CD4-positive, alpha-beta T cell treated with Interleukin-2 at 100 ng/mL for 4 hours (primary cell): ENCODE data around the gene FKRP.
"Not testable (repeated sequence)": the region's sequence is repeated elsewhere in the genome, so short reads cannot be mapped to it uniquely, and the experiment has no call there.

Experiments used
- DNase-seq: peaks from one replicate; pipeline ENCODE4 v3.0.0-alpha.2; 2020; ENCODE audit warnings: low spot score

FKRP gene, protein sequence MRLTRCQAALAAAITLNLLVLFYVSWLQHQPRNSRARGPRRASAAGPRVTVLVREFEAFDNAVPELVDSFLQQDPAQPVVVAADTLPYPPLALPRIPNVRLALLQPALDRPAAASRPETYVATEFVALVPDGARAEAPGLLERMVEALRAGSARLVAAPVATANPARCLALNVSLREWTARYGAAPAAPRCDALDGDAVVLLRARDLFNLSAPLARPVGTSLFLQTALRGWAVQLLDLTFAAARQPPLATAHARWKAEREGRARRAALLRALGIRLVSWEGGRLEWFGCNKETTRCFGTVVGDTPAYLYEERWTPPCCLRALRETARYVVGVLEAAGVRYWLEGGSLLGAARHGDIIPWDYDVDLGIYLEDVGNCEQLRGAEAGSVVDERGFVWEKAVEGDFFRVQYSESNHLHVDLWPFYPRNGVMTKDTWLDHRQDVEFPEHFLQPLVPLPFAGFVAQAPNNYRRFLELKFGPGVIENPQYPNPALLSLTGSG

DNA sequence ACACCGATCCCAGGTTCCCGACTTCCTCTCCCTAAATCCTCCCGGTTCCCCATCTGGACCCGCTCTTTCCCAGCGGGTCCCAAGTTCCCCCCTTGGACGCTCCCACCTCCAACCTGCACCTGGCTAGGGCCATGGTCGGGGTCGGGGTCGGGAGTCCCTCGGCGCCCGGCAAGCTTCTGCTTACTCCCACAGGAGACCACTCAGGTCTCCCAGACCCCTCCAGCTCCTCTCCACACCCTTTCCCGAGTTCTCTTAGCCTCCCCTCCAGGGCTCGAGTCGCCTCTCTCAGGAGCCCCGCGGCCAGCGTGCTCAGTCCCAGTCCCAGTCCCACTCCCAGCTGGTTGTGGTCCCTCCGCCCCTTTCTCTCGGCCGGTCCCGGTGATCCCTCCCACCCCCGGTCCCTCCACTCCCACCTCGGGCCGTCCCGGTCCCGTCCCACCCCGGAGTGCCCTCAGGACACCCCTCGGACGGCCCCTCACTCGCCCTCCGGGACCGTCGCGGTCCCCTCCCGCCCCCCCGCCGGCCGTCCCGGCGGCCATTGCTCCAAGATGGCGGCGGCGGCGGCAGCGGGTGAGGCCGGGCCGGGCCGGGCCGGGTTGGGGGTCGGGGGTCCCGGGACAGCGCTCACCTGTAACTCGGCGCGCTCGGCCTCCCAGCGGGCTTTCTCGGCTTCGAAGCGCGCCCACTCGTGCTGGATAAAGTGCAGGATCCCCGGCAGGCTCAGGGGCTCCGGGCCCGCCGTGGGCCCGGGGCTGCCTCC is at the start of gene FKRP:
Gene FKRP (plus strand): TSS at position 537 of the 760 bp plus-strand sequence. CDS start 9,394 bp downstream, outside the sequence.
- DNase-seq: no peak

DNA sequence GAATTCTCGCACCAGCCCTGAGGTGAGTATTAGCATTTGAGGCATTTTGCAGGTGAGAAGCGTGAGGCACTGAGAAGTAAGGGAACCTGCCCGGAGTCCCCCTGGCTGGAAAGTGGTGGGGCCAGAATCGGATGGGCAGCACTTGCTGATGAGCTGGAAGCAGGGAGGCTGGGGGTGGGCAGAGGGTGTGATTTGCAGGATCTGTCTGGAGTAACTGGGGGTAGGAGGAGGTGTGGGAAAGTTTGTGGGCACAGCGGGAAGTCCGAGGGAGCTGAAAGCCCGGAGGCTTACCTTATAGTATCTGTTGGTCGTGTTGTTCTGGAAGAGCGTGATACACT is 49.0 kb upstream of the FKRP start:
- no peak for DNase-seq

DNA sequence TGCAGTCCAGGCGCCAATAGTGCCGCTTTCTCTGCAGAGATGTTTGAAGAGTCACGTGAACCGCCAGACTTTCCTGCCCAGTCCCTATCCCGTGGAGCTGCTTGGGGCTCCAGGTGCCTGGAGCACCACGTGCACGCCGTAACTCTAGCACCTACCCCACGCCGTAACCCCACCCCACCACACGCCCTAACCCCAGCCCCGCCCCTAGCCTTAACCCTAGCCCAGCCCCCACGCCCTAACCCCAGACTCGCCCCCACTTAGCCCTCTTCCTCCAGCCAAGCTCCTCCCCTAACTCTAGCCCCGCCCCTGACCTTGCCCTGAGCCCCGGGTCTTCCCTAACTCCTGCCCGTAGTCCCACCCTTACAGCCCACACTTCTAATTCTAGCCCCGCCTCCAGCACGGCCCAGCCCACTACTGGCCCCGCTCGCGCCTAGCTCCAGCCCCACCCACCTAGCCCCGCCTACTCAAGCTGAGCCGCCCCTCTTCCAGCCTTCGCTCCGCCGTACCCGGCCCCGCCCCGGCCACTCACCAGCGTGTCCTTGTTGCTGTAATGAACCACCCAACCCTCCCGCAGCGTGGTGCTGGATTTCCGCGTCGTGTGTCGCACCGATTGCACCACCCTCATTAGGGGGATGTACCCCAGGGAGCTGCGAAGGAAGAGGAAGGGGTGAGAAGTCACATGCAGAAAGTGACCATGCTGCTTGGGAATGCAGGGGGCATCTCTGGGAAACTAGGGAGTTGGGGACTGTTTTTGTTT is 48.5 kb upstream of the FKRP start:
- DNase-seq: no peak

DNA sequence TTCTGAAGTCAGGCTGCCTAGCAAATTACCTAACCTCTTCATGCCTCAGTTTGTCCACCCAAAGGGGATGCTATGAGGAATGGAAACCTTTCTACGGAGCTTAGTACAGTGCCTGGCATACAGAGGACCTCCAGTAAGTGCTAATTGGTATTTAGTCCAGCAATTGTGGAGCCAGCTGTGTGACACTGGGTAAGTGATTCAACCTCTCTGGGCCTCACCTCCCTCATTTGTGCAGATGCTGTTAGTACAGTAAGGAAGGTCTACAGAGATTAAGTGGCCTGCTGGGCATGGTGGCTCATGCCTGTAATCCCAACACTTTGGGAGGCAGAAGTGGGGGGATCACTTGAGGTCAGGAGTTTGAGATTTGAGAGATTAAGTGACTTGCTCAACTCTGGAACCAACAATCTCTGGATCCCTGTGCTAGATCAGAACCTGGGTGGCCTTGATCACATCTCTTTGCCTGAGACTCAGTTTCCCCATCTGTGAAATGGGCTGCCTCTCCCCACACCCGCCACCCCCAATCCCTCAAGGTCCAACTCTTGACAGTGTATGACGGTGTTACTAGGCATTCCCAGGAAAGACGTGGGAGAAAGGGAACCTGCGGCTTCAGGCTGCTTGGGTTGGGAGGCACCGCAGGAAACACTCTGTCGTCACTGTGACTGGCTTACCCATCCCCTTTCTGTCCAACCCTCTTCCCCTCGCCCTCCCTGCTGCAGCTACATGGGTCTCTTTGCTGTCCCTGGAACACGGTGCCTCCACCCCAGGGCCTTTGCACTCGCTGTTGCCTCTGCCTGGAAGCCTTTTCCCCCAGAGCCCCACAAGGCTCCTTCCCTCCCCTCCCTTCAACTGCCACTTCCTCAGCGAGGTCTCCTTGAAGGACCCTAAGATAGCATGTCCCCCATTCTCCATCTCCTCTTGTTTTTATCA is 47.2 kb upstream of the FKRP start:
- DNase-seq: no peak

DNA sequence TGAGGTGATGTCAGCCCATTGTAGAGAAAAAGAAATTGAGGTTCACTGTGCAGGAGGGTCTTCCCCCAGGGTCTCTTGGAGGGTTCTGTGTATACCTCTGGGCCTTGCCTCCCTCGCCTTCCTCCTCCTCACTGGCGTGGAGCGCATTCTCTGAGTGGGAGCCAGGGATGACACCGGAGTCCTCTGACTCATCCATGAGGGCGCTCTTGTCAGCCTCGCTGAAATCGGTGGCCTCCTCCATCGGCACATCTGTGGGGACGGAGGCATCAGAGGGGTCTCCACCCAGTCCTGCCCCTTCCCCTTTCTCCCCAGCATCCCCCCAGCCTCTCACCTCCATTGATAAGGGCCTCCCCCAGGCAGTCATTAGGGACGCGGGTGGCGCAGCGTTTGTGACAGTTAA is 45.2 kb upstream of the FKRP start:
- DNase-seq: no peak

DNA sequence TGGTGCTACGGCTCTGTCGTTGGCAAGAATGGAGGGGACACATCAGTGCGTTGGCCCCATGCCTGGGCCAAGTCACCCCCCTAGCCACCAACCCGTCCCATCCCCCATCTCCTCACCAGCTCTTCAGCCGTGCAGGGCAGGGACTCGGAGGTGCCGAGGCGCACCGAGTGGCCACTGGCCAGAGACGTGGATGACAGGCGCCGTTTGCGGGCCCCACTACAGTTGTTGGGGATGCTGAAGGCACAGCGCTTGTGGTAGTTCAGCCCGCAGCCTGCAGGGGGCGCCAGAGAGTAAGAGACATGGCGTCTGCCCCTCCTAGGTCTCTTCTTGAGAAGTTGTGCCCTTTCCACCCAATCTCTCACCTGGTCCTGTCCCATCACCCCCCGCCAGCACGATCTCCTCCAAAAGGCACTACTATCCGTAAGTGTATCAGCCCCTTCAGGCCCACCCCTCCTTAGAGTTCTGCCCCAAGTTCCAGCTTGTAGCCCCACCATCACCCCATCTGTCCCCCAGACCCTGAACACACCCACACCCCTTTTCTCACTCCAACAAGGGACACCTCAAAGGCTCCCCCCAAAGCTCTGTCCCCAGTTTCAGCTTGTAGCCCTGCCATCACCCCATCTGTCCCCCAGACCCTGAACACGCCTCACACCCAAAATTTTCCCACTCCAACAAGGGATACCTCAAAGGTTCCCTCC is 41.3 kb upstream of the FKRP start:
- DNase-seq: peak; percentile 85

DNA sequence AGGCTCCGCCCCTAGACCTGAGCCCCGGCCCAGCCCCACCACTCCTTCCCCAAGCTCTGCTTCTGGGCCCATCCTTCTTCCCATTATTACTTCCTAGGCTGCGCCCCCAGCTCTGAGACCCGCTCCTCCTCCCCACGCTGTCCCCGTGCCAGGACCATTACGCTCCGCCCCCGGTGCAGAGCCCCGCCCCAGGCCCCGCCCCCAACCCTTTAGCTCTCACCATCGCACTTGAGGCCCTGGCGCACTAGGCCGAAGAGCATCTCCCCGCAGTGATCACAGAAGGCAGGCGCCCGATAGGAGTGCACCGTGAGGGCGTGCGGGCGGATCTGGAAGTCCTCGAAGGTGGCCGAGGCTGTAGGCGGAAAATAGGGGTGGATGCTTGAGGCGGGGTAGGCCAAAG is 35.2 kb upstream of the FKRP start:
- no peak for DNase-seq

DNA sequence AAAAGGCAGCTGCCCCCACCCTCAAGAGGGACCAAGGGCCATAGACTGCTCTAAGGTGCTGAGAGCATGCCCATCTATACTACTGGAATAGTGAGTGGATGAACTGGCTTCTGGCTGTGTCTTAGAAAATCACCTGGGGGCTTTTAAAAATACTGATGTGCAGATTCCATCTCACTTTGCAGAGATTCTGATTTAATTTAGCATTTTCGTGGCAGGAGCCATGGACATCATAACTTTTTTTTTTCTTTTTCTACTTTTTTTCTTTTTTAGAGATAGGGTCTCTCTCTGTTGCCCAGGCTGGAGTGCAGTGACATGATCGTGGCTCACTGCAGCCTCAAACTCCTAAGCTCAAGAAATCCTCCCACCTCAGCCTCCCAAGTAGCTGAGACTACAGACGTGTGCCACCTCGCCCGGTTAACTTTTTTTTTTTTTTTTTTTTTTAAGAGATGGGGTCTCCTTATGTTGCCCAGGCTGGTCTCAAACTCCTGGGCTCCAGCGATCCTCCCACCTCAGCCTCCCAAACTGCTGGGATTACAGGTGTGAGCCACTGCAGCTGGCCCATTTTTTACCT is 33.0 kb upstream of the FKRP start:
- DNase-seq: not testable (repeated sequence)

DNA sequence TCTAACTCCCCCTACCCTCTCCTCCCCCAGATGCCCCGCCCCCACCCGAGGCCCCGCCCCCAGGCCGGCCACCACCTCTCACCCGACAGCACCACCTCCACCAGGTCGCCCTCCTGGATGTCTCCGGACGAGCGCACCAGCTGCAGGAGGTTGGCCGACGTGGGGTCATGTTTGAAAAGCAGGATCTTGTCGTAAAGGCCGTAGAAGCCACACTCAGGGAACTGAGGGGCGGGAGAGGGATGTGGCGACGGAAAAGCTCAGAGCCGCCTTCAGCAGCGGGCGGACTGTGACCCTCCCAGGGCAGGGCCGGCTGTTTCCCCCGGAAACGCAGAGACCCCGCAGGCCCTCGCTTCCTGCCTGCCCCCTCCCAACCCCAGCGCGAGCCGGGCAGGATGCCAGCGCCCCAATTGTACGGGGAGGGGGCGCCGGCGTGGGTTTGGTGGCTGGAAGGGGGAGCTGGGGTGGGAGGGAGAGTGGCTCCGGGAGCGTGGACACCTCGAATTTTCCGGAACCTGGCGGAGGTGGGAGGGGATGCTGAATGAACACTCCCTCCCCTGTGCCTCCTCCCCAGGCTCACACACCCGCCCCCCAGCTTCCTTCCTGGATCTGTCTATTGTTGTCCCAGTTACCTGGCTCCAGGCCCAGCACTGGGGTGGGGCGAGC is 31.9 kb upstream of the FKRP start:
- peak; percentile 73 for DNase-seq

DNA sequence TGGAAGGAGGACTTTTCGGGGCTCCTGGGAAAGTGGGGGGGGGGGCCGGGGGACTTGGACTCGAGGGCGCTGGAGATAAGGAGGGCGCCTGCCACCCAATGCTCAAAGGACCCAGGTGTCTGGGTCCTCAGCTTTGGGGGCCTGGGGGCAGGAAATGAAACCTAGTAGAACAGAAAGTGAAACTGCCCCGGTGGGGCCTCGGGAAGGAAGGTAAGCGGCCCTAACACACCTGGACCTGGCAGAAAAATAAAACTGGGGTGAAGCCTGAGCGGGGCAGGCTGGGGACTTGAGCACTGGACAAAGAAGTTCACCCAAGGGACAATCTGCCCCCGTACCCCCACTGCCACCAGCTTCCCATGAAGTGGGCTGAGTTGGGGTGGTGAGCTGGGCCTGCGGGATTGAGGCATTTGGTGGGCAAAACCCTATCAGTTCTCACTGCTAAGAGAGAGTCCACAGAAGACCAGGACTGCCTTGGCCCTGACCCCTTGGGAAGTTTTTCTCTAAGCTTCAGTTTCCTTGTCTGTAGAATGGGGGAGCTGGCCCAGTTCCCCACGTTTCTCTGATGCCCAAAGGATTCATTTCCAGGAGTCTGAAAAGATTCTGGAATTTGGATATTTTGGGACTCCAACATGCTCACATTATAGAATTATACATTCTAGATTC is 31.3 kb upstream of the FKRP start:
- DNase-seq: peak; percentile 70

DNA sequence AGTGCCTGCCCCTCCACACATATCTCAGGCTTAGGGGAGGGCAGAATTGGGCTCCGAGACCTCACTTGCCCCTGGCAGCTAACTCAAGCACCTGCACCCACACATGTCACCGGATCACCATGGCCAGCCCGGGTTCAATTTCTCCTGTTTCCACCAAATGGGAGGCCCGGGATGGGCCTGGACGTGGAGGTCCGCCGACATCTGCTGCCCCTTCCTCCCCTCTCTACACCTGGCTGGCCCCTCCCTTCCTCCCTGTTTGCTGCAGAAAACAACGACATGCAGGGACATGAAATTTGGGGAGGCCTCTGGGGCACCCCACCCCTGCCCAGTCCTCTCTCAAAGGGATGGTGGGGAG is 30.3 kb upstream of the FKRP start:
- DNase-seq: no peak

DNA sequence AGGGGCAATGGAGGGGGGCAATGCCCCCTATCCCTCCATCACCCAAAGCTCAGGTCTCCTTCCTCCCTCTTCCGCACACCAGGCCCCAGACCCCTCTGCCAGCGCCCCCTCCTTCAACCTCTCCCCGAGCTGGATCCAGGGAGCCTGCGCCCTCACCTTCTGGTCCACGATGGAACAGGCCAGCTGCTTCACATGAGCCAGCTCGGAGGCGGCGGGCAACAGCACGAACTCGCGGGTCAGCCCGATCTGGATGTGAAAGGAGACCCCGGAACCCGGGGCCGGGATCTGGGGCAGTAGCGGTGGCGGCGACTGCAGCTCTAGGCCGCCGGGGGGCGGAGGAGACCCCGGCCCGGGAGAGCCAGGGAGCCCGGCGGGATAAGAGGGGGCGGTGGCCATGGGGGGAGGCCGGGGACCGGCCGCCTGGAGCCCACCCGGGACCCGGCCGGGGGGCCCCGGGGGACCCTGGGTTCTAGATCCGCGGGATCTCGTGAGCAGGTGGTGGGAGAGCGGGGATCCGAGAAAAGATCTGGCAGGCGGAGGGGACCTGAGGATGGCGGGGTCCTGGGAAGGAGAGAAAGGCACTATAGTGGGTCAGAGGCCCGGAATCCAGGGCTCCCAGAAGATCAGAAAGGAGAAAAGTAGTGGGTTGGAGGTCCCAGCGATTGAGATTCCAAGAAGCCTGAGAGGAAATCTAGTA is 29.7 kb upstream of the FKRP start:
- no peak for DNase-seq

DNA sequence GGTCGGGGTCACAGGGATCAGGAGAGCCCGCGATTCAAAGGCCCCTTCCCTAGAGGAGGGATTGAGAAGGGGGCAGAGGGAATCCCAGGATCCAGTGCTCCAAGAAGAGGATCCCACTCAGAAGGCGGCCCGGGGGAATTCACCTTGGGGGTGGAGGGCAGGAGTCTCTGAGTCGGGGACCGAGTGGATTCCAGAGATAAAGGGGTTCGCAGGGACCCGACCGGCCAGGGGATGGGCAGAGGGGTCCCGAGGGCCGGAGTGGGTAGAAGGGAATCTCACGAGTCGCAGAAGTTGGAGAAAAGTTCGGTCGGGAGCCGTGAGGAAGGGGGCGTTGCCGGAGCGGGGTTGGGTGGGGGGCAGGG is 29.2 kb upstream of the FKRP start:
- DNase-seq: no peak

DNA sequence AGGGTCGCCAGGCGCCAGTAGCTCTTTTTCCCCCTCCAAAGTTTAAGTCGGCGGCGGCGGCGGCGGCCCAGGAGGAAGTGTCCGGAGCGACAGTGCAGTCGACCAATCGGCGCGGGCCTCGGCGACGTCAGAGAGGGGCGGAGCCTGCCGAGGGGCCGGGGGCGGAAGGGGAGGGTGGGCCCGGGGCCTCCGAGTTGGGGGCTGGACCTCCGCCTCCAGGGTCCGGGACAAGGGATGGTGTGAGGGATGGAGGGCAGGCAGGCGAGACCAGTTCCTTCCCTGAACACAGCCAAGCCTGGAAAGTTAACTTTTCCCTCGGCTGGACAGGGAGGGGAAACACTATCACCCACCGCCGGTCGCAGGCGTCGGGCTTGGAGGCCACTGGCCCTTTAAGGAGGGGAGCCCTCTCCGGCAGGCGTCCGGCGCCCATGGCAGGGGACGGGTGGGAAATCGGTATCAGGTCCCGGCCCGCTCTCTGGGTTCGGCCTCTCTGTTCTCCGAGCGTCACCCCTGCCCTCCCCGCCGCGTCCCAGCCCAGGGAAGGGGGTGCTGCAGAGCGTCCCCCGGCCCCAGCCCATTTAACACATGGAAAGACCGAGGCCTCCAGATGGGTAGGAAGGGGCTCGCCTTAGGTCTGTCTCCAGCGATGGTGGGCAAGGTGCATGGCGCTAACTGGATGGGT is 28.7 kb upstream of the FKRP start, which contains the start of gene PRKD2:
Gene PRKD2 (minus strand): TSS at position 81 of the 682 bp plus-strand sequence. CDS start 744 bp downstream, outside the sequence.
- DNase-seq: peak; percentile 86

DNA sequence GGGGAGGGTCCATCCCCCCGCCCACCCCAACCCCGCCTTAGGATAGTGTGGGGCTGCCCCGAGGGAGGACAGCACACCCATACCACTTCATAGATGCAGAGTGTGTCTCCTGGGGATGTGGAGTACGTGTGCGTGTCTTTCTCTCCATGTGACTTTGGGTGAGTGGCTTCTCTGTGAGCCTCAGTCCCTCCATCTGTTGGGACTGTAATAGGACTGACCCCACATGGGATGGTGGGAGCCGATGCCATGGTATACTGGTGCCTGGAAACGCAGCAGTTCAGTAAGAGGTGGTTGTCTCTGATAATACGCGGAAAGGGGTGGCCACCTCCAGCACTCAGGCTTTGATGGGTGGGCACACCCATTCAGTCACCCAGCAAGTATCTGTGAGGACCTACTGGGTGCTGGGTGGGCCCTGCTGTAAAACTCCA is 28.1 kb upstream of the FKRP start:
- peak; percentile 24 for DNase-seq

DNA sequence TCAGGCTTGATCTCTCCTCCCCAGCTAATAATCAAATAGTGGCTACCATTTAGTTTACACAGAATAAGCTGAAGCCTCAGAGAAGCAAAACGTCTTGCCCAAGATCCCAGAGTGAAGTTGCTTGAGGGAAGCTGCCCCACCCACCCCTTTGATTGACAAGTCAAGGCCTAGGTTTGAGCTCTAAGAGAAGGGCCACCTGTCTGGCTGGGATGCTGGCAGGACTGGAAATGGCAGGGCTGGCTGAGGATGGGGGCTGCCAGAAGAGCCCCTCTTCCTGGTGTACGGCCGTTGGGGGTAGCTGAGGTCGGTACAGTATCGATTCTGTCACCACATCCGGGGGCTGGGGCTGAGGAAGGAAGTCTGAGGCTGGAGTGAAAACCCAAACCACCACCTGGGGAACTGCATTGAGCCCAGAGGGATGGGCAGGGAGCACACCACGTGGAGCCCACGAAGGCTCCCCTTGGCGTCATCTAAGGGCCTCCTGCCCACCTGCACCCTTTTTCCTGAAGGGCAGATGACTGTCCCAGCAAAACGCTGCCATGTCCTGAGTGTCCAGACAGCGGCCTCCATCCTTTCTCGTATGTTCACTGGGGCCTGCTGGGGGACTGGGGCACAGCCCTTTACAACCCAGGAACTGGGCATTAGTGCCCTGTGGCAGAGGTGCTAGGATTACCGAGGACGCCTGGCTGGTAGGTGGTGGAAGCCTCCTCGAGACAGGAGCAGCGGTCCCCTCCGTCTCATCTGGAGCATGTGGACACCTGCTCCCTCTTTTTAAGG is 27.5 kb upstream of the FKRP start:
- peak; percentile 61 for DNase-seq

DNA sequence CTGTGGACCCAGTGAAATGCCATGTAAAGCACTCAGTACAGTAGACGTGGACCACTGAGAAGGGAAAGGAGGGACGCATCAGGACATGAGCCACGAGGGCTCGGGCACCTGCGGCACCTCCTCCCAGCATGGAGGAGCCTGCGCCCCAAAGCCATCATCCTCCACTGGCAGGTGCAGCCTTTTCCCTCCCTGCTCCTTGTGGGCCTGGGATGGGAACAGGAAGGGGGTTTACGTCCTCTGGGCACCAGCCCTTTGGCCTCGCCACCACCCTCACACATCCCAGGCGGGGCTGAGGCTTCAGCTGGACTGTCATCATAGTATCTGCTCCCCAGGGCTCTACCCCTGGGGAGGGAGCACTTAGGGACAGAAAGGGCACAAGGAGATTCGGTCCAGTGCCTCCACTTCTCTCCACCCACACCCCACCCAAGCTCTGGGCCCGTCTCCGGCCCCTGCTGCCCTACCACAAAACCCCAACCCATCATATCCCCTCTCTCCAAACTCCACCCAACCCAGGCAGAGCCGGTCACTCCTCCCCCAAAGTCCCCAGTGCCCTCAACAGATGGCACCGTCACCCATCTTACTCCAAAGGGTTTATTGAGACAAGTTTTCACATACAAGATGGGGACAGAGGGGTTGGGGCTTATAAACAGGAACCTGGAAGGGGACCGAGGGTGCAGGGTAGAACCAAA is 26.8 kb upstream of the FKRP start:
- no peak for DNase-seq
